PC-9 (cell line): ENCODE measurements around the gene SALL3.

ENCODE experiments used
- EZH2 ChIP-seq: fragments of 200-600 bp; sonication (generic); IDR thresholded peaks from 2 replicates; pipeline ENCODE4 v1.8.0; 2017; ENCODE audit warnings: antibody characterized with exemption, low read depth
- TF ChIP-seq, protein P1 (sequence below): fragments of 200-600 bp; sonication (generic); conservative IDR thresholded peaks from 2 replicates; pipeline ENCODE4 v1.6.1; 2017; ENCODE audit warnings: mixed run types, antibody characterized with exemption, mild to moderate bottlenecking, moderate library complexity

DNA sequence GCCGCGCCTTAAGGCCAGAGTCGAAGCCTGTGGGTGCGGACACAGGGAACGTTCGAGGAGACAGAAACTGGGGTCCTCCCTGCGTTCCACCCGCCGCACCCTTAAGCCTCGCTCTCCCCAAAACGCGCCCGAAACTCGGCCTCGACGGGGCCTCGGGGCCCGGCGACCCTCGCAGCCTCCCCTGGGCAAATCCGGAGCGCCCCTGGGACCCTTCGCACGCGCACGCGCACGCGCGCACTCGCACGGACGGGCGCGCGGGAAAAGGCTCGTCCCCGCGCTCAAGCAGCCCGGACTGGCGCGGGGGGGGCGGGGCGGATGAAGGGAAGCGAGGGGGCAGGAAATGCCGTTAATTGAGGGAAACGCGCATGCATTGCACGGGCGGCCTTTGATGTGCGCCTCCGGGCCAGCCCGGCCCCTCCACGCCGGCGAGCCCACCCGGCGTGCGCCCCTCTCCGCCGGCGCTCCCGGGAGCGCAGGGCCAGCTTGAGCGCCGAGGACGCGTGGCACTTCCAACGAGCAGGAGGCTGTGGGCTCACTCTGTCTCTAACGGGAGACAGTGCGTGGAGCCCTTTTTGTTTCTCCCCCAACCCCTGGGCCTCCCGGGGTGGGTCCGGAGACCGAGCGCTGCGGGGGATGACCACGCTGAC lies 5.4 kb upstream of the SALL3 start:
- TF ChIP-seq, protein P1, sequence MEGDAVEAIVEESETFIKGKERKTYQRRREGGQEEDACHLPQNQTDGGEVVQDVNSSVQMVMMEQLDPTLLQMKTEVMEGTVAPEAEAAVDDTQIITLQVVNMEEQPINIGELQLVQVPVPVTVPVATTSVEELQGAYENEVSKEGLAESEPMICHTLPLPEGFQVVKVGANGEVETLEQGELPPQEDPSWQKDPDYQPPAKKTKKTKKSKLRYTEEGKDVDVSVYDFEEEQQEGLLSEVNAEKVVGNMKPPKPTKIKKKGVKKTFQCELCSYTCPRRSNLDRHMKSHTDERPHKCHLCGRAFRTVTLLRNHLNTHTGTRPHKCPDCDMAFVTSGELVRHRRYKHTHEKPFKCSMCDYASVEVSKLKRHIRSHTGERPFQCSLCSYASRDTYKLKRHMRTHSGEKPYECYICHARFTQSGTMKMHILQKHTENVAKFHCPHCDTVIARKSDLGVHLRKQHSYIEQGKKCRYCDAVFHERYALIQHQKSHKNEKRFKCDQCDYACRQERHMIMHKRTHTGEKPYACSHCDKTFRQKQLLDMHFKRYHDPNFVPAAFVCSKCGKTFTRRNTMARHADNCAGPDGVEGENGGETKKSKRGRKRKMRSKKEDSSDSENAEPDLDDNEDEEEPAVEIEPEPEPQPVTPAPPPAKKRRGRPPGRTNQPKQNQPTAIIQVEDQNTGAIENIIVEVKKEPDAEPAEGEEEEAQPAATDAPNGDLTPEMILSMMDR = no peak
- TF ChIP-seq EZH2 = no peak
